ENCODE measurements around the gene POLR1A.

POLR1A gene

DNA sequence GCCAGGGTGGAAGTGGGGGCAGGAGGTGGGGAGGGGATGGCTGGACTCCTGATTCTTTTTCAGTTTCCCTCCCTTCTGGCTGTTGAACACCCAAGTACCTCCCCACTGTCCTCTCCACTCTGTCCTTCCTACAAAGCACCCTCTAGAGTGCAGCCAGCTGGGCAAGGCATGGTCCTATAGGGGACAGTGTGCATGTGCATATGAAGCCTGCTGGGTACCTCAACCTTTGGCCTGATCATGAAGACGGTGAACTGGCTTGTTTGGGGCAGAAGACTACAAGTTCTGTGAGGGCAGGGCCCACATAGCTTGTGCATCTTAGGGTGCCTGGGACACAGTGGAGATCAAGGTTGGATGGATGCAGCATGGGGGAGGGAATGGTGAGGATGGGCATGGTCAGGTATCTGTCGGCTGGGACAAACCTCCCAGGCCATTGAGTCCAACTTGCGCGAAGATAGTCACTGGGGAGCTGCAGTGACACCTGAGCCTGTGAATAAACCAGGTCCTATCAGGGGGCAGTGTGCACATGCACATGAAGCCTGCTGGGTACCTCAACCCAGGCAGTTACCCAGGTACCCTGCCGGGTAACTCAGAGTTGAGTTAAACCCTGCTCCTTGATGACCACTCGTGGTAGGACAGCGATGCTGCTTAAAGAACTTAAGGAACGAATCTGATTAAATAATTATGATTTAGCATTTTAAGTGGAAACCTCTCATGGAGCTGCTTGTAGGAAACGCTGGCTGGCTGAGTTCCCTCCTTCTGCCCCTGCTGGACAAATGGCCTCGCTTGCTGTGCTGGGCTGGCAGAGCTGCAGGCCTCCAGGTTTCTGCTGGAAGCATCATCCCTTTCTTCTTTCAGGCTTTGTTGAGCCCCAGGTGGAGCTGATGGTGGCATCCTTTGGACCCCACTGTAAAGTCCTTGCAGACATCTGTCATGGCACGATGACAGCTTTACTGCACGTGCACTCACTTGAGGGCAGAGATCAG, 84.0 kb downstream of the POLR1A start:
- DNase-seq, result no peak

GRCh38 chr2:86020984-86021383, 84.7 kb downstream of the POLR1A start:
- no peak for DNase-seq

- DNase-seq, result no peak
Observed at GRCh38 chr2:86019121-86019520, 86.6 kb downstream of the POLR1A start.

DNA sequence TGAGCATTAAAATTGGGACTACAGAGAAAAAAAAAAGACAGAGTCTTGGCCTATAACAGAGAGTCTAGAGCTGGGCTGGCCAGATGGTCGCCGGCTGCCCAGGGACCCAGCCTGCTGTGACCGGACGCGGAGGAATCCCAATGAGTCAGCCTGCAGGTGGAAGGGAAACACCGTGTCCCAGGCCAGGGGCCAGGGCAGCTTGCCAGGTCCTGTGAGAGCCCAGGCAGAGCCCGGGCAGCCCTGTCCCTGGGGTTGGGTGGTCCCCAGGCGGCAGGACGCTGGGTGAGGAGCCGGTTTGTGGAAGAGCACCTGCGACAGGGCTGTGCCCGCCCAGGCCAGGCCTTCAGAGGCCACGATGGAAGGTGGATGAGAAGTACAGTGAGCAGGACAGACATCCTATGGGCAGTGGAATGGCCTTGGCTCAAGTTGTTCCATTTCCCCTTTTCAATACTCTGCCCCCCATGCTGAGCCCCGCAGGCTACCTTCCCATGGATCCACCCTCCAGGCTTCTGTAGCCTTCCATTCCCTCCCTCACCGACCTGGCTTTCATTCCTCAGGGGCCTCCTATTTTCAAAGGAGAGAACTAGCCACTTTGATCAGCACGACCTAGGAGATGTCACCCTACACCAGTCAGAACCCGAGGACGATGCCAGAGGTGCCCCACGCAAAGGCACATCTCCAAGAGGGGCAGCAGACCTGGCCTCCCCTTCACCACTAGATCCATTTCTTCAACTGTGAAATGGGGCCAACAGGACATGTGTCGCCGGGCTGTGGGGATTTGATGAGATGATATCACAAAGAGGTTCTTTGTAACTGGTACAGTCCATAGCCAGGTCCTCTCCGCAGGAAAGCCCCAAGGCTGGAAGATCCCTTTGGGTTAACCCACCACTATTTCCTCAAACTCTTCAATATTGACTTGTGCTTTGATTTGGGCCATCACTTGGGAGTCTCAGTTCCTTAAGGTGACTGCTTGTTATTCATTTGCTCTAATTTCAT, 87.5 kb downstream of the POLR1A start:
- peak; percentile 20 for DNase-seq

- DNase-seq, result no peak
Observed at GRCh38 chr2:86016581-86016980, 89.1 kb downstream of the POLR1A start.

GRCh38 chr2:86015699-86016098, 90.0 kb downstream of the POLR1A start:
- DNase-seq, result no peak

DNA sequence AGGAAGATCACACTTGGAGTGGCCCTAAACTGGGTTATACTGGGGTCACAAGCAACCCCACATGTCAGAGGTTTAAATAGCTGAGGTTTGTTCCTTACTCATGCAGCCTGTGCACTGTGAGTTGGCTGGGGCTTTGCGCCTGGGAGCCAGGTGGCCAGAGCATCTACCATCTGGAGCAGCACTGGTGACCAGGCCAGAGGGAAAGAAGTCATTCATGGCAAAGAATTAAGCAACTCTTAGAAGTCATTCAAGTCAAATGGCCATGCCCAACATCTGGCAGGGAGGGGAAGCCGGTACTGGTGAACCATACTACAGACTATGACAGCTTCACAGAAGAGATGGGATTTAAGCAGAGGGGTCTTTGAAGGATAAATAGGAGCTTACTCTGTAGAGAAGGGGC, 90.7 kb downstream of the POLR1A start:
- DNase-seq, result no peak

GRCh38 chr2:86014493-86014892, 91.2 kb downstream of the POLR1A start:
- no peak for DNase-seq

DNA sequence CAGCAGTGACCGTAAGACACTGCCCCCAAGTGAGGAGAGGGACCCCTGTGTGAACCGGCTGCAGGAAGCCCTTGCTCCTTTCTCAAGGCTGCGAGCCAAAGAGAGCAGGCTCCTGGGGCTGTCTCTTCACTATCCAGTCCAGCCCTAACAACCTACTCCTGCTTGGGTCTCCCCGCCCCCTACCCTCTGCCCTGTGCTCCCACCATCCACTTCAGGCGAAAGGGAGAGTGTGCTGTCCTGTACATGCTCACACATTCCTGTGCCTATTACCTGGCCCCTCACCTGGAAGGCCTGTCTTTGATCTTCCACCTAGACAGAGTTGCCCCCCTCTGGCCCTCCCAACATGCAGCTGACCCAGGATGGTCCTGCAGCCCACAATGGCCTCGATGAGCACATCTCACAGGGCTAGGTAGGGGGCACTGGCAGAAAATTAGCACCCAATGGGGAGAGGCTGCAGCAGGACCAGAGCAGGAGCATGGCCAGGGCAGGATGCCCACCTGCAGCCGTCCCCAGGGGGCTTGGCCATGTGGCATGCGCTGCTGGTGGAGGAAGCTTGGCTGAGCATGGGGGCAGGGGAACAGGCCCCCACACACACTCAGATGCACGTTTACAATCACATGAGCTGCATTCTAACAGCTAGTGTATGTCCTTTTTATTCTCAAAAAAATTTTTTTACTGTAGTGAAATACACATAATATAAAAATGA, 93.5 kb downstream of the POLR1A start:
- DNase-seq, result no peak

DNA sequence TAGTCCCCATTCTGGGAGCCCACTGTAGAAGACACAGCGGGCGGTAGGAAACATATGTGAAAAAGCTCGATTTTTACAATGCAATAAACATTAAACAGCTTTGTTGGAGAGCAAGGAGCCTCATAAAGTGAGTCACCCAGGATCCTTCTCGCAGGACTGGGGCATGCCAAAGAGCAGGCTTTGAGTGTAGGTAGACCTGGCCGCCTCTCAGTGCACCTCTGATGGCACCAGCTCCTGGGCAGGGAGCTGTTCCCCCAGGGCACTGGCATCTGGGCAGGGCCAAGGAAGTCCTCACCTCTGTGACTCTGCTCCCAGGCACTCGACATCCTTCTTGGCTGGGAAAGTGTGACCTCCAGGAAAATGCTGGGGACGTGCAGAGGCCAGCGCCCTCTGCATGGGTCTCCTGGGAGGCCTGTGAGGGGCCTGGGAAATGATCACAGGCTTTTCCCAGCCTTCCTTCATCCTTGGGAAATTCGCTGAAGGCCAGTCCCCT, 94.2 kb downstream of the POLR1A start:
- no peak for DNase-seq

DNA sequence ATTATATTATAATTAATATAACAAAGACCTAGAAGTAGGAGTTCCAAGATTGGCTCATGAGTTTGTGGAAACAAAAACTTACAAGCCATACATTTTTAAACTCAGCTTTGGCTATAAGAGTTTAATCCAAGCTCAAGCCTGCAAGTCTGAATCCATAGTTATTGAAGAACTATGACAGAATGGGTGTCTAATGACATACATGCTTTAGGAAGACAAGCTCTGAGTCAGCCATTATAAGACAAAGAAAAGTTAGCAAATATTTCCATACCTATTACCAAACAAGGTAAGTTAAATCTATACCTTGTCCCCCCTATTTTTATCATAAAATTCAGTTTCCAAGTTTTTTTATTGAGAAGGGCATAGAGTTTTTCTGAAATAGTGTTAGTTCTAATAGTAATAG, 95.6 kb downstream of the POLR1A start:
- DNase-seq, result no peak

DNA sequence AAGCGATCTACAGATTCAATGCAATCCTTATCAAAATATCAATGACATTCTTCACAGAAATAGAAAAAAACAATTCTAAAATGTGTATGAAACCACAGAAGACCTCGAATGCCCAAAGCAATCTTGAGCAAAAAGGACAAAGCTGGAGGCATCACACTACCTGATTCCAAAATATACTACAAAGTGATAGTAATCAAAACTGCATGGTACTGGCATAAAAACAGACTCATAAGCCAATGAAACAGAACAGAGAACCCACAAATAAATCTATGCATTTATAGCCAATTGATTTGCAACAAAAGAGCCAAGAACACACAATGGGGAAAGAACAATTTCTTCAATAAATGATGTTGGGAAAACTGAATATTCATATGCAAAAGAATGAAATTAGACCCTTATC, 99.2 kb downstream of the POLR1A start:
- DNase-seq, result no peak

DNA sequence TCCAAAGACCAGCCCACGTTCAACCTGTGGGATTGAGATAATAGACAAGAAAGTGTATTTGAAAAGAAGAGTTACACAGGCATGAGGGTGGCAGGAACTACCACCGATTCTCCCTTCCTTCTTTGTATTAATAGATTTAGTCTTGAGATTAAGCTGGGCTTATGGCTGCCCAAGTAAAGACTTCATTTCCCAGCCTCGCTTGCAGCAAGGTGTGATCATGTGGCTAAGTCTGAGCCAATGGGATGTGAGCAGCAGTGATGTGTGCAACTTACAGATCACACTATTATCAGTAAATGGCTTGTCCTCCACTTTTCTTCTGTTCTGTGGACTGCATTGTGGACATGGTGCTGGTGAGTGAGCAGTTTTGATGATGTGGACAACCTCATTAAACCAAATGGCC, 101.7 kb downstream of the POLR1A start:
- no peak for DNase-seq

DNA sequence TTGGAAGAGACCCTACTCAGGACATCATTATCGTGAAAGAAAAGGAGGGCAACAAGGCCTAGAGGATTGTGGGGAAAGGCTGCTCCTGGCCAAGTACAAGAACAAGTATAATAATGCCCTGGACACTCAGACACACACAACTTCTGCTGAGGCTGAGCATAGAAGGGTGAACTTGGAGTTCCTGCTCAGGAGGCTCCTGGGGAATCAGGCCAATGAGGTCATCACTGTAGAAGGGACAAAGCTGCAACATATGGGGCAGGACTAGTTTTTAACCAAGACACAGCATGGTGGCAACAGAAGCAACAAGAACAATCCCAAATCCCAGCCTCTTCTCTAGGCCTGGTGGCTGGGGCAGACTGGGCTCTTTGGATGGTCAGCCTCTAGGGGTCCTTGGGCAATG, 102.6 kb downstream of the POLR1A start:
- no peak for DNase-seq

DNA sequence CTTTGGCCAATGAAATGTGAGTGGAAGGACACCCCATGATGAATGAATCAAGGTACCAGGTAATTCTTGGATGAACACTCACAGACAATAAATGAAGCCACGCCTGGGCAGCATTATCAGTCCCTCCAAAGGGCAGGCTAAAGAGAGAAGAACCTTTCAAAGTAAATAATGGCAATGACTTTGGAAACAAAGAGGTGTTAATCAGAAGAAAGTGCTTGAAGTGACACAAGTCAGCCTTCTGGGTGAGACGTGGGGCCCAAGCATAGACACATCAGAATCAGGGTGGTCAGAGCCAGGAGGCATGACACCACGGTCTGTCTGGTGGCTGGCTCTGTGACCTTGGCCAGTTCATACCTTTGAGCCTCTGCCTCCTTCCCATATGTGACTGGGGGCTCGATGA, 103.3 kb downstream of the POLR1A start:
- no peak for DNase-seq

GRCh38 chr2:86001326-86001725, 104.4 kb downstream of the POLR1A start:
- no peak for DNase-seq

GRCh38 chr2:86000938-86001312, 104.8 kb downstream of the POLR1A start:
- DNase-seq, result no peak

DNA sequence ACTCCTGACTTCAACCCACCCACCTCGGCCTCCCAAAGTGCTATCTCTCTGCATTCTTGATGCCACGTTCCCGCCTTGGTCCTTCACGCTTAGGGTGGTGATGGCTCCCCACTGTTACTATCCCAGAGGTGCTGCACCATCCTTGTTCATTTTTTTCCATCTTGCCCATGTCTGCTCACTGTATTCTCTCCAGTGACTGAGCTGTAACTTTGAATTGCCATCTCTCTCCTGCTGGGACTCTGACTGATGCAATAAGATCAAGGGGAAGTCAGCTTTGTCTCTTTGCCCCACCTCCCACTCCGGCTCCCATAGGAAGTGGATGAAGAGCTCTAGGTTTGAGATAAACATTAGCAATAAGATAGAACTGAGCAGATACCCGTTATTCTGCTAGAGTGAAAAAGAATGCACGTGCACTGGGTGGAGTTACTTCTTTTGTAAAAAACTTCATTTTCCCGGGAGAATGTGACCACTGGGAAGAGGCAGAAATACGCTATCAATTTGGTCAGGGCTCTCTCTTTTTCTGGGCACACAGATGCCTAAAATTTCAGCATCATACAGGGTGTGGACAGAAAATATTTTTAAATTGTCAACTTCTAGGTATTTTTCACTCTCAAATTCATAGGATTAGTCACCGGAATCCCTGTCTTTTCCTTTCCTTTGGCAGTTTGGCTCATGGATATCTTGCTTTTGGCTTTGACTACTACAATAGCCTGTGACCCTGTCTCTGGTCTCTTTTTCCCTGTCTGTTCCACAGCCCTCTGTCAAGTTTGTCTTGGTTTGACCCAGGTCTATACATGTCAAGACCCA, 105.4 kb downstream of the POLR1A start:
- DNase-seq, result peak; percentile 51

- peak; percentile 72 for DNase-seq
Observed at GRCh38 chr2:85999061-85999831, 106.4 kb downstream of the POLR1A start.

DNA sequence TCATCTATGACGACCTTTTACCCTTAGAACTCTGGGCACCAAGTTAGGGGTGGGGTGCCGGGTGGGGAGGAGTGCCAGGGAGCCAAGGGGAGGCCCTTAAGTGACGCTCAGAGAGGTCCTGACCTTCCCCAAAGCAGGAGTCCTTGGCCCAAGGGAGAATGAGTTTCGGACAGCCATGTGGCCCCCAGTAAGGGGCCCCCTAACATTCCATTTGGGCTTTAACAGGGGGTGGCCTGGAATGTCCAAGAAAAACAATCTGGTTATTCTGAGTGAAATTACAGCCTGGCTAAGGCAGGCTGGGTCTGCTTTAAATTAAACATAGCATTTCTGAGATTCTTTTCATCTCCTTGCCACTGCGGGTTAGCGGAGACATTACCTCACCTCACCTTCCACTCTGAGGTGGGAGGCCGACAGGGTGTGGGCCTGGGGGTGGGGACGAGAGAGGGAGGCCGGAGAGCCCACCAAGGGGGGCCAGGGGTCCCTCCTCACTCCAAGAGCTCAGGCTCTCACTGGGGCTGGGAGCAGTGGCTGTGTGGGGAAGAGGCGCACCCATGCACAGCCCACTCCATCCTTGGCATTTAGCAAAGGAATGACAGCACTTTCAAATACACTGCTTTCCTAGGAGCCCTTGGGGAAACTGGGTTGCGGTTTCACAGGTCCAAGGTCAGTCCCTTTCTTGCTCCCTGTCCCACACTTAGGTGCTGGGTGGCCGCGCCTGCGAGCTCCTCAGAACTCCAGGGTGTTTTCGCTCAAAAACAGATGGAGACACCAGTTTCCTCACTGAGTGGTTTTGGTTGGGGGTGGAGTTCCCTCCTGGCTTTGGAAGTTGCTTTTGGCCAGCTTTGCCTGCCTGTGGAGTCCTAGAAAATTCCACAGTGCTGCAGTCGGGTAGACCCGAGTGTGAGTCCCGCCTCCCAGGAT, 107.4 kb downstream of the POLR1A start:
- peak; percentile 95 for DNase-seq

Data from fibroblast of skin of abdomen (primary cell).